Measurements from ENCODE around the gene FRA10AC1.

Gene FRA10AC1, protein sequence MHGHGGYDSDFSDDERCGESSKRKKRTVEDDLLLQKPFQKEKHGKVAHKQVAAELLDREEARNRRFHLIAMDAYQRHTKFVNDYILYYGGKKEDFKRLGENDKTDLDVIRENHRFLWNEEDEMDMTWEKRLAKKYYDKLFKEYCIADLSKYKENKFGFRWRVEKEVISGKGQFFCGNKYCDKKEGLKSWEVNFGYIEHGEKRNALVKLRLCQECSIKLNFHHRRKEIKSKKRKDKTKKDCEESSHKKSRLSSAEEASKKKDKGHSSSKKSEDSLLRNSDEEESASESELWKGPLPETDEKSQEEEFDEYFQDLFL

DNA sequence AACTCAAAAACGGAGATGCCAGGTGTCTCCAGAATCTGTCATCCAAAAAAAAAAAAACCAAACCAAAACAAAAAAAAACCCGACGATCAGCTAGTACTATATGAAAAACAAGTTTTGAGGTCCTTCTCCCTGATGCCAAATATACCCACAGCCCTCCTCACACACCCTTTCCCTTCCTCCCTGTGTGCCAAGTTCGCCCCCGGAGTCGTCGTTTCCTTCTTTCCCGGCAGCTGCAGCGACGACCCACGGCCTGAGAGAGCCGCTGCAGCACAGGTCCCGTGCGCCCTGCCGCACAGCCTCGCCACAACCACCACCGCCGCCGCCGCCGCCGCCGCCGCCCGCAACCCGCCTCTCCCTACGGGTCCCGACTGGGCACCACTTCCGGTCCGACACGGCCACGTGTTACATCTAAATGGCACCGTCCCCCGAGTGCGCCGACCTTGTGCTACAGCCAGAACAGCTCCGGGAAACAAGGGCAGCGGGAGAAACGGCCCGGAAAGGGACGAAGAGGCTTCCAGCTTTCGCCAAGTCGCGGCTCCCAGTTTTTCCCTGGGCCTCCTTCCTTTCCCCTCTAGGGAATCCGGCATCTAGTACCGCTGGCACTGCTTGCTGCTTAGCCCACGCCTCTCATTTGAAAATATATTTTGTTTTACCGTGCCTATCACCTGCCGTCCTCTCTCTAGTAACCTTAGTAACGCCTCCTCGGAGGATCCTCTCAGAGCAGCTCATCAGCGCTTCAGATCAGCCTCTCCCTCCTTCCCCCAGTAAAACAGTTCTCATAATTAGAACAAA, at the start of gene FRA10AC1:
Gene FRA10AC1, minus strand, starts transcription at position 383 of the 792 bp plus-strand sequence. CDS start 2,486 bp downstream, outside the sequence.
- peak; percentile 78 to 85 for DNase-seq (ENCODE audit: low read depth in 2 of 2)

DNA sequence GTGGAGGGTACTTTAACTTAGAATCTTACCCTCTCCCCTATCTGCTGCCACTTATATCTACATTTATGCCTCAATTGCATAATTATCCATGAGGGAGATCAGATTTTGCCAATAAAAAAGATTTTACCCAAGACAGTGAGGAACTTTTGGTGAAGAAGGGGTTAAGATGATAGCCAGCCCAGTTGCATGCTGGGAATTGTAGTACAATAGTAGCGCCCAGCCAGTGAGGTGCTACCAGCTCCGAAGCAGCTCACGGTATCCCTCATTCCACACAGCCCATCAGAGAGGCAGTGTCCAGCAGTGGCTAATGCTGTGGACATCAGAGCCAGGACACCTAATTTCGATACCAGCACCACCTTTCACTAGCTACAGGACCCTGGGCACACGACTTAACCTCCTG, 49.4 kb upstream of the FRA10AC1 start:
- DNase-seq (ENCODE audit: low read depth in 2 of 2), result no peak

DNA sequence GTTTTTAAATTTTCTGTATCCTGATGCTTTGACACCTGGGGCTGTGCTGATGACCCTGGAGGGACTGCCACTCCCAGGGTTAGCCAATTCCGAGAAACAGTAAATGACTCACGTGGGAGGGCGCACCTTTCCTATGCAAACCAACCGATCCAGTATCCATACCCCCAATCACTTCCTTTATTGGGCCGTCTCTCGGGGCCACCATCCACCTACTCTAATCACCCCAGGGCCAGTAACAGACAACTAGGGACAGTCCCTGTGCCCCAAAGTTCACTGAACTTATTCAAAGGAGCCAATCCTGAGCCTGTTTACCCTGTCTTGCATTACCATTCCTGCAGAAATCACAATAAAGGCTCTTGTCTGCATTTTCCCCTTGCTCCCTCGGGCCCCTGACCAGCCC, 48.7 kb upstream of the FRA10AC1 start:
- no peak for DNase-seq (ENCODE audit: low read depth in 2 of 2)

DNA sequence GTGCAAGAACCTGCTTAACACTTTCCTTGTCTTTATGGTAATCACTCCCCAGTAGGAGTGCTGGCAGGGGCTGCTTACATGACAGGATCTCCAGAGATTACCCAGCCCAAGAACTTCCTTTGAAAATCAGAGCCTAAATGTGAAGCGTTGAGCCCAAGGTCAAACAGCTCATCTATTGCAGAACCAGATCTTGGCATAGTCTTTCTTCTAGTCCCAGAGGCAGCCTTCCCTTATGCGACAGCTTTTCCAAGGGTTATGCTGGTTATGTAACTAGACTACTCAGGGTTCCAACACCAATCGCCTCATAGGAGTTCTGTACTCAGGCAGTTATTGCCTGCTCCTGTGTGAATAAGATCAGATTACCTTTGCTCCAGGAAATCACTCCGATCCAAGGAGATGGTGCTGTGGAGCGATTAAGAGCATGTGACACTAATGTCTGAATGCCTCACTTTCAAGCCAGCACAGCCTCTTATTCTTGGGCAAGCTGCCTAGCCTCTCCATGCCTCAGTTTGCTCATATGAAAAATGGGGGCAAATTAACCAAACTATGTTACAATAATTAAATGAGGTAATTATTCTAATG, 46.9 kb upstream of the FRA10AC1 start:
- no peak for DNase-seq (ENCODE audit: low read depth in 2 of 2)

DNA sequence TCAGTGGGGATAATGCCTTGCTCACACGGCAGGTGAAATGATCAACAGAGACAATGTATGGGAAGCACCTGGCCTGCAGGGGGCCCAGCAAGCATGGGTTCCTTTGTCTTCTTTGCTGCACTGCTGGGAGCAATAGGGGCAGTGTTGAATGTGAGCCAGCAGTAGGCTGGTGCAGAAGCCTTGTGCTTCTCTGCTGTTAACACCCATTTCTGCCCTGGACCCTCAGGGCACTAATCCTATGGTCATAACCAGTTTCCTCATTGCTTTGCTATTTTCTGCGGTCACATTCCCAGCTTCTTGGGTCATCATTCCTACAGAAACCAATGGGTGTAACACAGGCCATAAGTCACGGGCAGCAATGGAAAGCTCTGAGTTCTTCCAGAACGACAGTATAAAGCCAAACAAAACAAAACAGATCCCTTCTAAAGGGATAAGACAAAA, 44.5 kb upstream of the FRA10AC1 start:
- no peak for DNase-seq (ENCODE audit: low read depth in 2 of 2)

DNA sequence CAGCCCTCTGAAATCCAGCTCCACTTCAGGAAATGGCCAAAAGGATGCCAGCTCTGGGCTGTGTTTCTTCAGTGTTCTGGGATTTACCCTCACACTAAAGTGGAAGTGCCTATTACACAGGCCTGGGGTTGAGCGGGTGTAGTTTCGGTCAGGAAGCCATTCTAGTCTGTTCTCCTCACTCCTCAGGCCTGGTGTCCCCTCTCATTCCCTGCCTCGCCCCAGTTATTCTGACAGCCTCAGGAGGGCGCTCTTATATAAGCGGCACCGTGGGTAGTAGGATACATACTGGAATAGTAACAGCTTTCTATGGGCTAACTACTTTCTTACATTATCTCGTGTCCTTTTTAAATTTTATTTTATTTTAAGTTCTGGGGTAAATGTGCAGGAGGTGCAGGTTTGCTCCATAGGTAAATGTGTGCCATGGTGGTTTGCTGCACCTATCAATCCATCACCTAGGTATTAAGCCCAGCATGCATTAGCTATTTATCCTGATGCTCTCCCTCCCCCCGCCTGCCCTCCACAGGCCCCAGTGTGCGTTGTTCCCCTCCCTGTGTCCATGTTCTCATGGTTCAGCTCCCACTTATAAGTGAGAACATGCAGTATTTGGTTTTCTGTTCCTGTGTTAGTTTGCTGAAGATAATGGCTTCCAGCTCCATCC, 43.1 kb upstream of the FRA10AC1 start:
- DNase-seq (ENCODE audit: low read depth in 2 of 2), result no peak

DNA sequence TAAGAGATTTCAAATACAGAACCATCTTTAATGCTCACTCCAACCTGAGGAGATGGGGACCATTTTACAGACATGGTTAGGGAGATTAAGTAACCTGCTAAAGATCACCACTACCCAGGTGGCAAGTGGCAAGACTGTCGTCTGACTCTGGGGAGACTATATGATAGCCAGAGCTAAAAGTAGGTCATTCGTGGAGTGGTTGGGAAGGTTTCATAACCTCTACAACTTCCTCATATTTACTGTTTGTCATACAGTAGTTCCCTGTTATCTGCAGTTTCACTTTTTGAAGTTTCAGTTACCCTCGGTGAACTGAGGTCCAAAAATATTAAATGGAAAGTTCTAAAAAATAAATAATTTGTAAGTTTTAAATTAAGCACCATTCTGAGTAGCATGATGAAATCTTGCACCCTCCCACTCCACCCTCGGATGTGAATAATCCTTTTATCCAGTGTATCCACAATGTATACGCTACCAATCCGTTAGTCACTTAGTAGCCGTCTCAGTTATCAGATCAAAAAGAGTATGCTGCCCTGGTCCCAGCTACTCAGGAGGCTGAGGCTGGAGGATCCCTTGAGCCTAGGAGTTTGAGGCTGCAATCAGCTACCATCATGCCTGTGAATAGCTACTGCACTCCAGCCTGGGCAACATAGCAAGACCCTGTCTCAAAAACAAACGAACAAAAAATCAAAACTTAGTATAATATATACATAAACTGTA, 40.4 kb upstream of the FRA10AC1 start:
- DNase-seq (ENCODE audit: low read depth in 2 of 2), result no peak

DNA sequence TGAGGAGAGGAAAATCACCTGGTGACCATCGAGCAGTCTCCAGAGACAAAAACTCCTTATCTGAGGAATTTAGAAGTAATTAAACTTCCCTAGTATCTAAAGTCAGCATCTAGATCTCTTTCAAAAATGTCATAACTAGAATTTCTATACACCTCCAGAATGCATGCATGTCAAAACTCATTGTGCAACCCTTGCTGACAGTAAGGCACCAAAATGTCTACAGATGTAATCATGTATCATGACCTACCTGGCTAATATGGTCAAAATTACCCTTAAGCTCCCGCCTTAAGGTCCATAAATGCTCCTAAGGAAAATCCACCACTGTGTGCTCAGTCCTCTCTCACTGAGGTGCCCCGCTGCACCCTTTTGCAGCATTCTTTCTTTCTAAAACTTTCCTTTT, 39.0 kb upstream of the FRA10AC1 start:
- no peak for DNase-seq (ENCODE audit: low read depth in 2 of 2)

DNA sequence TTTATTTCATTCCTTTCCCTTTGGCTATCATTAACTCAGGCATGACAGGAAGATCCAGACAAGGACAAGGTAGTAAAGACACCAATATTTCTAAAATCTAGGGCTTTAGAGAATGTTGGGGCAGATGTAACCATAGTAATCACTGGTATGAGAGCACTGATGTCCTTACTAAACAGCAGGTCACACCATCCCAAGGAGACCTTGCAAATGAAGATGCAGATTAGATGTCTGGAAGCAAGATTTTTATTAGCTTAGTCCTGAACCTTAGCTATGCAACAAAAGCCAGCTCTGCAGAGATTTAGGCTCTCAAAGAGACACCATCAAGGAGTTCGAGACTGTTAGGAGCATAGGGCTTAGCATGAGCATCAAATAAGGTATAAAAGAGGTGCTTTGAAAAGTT, 23.6 kb upstream of the FRA10AC1 start:
- DNase-seq (ENCODE audit: low read depth in 2 of 2), result no peak

DNA sequence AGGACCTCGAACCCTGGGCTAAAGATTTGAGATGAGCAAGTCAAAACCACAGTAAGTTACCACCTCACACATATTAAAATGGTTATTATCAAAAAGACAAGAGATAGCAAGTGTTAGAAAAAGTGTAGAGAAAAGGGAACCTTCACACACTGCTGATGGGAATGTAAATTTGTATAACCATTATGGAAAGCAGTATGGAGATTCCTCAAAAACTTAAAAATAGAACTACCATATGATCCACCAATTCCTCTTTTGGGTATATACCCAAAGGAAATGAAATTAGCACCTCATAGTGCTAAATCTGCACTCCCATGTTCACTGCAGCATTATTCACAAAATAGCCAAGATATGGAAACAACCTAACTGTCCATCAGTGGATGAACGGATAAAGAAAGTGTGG, 20.8 kb upstream of the FRA10AC1 start:
- DNase-seq (ENCODE audit: low read depth in 2 of 2), result no peak

DNA sequence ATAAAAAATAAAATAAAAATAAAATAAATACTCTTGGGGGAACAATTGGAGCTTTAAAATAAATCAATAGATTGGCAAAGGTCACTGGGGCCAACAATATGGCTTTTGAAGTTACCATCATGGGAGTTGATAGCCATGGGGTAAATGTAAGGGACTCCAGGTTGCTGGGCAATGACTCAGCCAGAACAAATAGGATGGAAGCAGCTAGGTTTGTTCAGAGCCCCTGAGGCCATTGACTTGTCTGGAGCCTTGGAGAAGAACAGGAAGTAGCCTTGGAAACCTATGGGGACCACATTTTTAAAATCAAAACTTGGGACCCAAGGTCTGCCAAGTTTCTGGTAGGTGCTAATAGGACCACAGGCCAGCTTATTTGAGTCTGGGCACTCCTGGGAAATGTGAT, 20.2 kb upstream of the FRA10AC1 start:
- DNase-seq (ENCODE audit: low read depth in 2 of 2), result no peak

DNA sequence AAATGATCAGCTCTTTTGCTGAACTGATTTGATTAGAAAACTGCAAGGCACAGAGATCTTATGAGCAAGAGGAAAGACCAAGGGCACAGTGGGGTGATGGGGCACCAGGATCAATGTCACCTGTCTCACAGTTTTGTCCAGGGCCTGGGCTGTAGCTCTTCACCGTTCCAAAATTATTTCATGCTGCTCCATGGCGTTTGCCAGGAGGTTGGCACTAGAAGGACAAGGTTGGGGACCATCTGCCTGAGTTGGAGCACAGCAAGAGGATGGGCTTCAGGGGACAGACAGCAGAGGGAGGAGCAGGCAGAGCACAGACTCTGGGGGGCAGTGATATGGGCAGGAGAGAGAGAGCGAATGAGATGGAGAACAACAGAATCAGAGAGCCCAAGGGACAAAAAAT, 17.5 kb upstream of the FRA10AC1 start:
- no peak for DNase-seq (ENCODE audit: low read depth in 2 of 2)

DNA sequence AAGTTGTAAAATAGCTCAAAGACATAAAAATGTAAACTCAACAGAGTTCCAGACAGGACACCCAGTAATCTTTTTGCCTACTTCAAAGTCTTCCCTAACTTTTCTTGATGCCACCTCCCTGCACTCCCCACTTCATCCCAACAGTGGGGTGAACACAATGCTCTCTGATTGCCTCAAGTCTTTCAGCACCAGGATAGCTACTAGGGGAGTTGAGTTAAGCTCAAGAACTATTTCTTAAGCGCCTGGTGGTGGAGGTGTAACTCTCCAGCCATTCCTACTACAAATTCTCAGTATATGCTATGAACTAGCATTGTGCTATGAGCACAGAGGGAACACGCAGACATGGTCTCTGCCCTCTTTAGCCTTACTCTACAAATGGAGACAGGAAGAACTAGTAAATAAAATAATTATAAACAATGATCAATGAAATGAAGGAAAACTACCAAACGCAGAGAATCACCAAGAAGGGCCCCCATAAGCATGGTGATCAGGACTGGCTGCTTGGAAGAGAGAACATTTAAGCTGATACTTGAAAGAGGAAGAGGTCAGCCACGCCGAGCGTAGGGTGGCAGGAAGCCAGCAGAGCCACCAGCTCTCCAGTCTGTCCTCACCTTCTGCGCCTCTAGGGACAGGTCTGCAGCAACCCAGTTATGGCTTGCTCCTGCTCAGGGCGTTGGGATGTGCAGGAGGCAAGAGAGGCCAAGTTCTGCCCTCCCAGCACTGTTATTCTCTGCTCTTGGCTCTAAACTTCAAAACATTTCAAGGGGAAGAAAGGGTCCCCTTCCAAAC, 16.7 kb upstream of the FRA10AC1 start:
- DNase-seq (ENCODE audit: low read depth in 2 of 2), result no peak

DNA sequence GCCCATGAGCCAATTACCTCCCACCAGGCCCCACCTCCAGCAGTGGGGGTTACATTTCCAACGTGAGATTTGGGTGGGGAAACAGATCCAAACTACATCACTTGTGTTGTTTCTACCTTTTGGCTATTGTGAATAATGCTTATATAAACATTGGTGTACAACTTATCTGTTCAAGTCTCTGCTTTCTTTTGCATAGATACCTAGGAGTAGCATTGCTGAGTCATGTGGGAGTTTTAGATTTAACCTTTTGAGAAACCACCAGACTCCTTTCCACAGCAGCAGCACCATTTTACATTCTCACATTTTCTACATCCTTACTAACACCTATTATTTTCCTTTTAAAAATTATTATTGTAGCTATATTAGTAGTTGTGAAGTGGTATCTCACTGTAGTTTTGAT, 14.4 kb upstream of the FRA10AC1 start:
- DNase-seq (ENCODE audit: low read depth in 2 of 2), result no peak

DNA sequence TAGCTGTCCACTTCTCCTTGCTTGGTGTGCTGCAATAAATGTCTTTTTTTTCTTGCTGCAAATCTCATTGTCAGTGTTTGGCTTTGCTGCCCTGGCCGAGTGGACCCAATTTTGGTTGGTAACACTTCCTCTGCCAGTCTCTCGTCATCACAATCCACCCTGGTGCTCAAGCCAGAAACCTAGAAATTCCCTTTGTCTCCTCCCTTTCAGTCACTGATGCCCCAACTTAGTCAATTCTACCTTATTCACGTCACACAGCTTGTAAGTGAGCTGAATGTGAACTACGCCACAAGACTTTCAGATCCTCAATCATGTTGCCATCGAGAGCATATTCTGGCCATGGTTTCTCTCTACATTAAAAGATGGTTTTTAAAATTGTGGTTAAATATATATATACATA, 13.0 kb upstream of the FRA10AC1 start:
- DNase-seq (ENCODE audit: low read depth in 2 of 2), result no peak

DNA sequence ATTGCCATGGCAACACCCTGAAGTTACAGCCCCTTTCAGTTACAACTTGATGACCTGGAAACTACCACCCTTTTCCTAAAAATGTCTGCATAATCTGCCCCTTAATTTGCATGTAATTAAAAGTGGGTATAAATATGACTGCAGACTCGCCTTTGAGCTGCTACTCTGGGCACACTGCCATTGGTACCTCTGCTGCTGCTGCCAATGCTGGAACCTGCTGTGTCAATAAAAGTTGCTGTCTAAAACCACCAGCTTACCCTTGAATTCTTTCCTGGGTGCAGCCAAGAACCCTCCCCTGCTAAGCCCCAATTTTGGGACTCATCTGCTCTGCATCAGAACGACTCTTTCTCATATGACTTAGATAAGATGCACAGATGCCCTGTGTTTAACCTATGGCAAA, 10.2 kb upstream of the FRA10AC1 start:
- DNase-seq (ENCODE audit: low read depth in 2 of 2), result no peak

DNA sequence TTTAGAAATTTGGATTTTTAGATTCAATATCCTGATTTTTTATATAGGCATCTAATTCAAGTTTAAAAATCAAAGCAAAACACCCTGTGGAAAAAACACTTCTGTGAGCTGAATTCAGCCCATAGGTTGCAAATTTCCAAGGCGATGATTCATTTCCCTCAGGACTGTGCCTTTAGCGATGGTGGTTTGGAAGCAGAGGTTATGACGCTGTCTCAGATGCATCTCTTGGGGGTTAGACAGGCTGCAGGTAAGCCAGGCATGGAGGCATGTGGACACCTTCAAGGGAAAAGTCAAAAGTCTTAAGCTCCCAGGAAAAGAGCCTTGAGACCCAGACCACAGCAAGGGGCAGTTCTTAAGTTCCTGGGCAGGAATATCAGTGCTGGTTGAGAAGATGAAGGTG, 9.5 kb upstream of the FRA10AC1 start:
- no peak for DNase-seq (ENCODE audit: low read depth in 2 of 2)

DNA sequence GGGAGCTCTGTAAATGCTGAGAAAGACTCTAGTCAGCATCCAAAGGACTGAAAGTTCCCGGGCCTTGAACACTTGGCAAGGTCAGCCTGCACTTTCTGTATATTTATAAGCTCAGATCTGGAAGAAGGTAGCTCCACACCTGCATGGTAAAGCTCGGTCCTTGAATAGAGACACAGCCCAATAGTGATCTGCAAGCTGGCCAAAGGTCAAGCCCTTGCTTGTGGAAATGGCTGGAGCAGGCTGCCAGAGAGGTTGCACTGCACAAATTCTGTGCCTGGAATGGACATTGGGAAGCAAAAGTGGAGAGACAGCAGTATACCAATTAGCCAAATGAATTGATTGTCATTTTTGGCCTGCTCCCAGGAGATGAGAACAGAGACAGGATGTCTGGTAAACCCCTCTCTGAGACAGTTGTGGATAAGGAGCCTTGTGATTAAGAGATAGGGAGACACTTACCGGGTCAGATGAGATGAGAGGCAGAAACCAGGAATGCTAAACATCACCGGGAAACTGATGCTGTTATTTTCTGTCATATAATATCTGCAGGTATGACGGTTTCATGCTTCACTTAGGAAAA, 8.0 kb upstream of the FRA10AC1 start:
- DNase-seq (ENCODE audit: low read depth in 2 of 2), result no peak

DNA sequence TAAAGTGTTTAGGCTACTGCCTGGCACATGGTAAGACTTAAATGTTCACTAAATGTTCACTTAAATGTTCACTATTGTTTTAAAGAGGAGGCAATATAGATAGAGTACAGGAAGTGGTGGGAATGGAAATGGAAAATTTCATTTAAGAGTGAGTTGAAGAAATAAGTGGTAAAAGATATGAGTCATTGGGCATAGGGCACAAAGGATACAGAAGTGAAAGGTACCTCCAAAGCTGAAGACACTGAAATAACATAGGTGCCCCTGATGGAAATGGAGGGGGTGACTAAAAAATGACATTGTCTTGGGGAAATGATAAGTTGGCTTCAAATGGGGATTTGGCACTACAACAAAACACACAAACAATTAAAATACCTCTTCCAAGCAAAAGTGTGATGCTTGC, 5.2 kb upstream of the FRA10AC1 start:
- no peak for DNase-seq (ENCODE audit: low read depth in 2 of 2)

DNA sequence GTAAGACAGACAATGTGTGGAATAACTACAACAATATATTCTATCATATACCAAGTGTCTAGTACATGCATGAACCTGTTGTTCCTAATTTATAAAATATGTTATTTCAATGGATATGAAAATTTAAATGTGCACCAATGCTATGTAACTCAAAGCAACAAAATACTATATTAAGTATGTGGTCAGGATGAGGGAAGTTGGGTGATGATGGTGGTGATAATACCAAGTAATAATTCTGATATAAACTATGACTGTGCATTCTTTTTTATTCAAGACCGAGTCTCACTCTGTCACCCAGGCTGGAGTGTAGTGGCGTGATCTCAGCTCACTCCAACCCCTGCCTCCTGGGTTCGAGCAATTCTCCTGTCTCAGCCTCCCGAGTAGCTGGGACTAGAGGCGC, 2.1 kb upstream of the FRA10AC1 start:
- DNase-seq (ENCODE audit: low read depth in 2 of 2), result no peak

DNA sequence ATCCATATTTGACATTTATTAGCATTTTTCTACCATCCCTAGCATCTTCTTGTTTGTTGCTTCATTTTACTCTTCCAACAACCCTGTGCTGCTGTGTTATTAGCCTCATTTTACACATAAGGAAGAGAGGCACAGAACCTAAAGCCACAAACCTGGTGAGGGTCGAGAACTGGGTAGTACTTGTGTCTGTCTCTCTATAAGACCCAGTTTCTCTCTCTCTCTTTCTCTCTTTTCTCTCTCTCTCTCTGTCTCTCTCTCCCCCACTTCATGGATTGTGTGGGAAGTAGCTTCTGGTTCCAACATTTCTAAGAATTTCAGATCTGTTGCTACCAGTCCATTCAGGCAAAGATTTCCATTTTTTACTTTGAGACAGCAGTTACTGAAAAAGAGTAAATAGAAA, 1.4 kb upstream of the FRA10AC1 start:
- no peak for DNase-seq (ENCODE audit: low read depth in 2 of 2)

Data from stimulated activated CD8-positive, alpha-beta memory T cell treated with anti-CD3 and anti-CD28 coated beads, Interleukin-2, amount 100 ng/mL, for 1 hour (primary cell).